Fibroblast of pulmonary artery (primary cell): ENCODE data around the gene SMARCAL1.

Source experiments
- DNase-seq: peaks from one replicate; pipeline ENCODE4 v3.0.0-alpha.2; 2010; ENCODE audit warnings: low read depth
- H3K4me3 ChIP-seq: replicated peaks from 2 replicates; pipeline ENCODE4 v1.5.1; 2011; ENCODE audit warnings: low read depth, mild to moderate bottlenecking, control low read depth, low read length, moderate library complexity
- CTCF ChIP-seq: IDR thresholded peaks from 2 replicates; pipeline ENCODE4 v1.5.1; 2011; ENCODE audit warnings: mild to moderate bottlenecking, control low read depth, low read length, inconsistent platforms; ENCODE audit errors: missing control alignments

The SMARCAL1 gene

GRCh38 chr2:216416571-216417307 is 4.5 kb downstream of the SMARCAL1 start:
- DNase-seq: no peak
- H3K4me3 ChIP-seq: no peak overlapping the region
- TF ChIP-seq CTCF: no peak

- DNase-seq: no peak
- no peak overlapping the region for H3K4me3 ChIP-seq
- TF ChIP-seq CTCF: no peak
Measured at GRCh38 chr2:216418981-216419380, 6.7 kb downstream of the SMARCAL1 start.

- H3K4me3 ChIP-seq: no peak overlapping the region
- no peak for TF ChIP-seq CTCF
- no peak for DNase-seq
Measured at GRCh38 chr2:216420367-216421101, 8.2 kb downstream of the SMARCAL1 start.

GRCh38 chr2:216423071-216423470 is 10.8 kb downstream of the SMARCAL1 start:
- DNase-seq: no peak
- no peak for TF ChIP-seq CTCF
- H3K4me3 ChIP-seq: no peak overlapping the region

GRCh38 chr2:216424274-216424673 is 12.0 kb downstream of the SMARCAL1 start:
- no peak for TF ChIP-seq CTCF
- no peak overlapping the region for H3K4me3 ChIP-seq
- DNase-seq: no peak

- no peak for TF ChIP-seq CTCF
Measured at GRCh38 chr2:216425008-216425787, 12.9 kb downstream of the SMARCAL1 start.

More at GRCh38 chr2:216425008-216425787, 12.9 kb downstream of the SMARCAL1 start:
- no peak overlapping the region for H3K4me3 ChIP-seq
- no peak for DNase-seq
